Glomerular endothelial cell (primary cell): Measurements from ENCODE around the gene ABCA8. TPM values are rescaled to one million over a fixed set of nuclear protein-coding genes. Genes with fewer than 3 reads are reported as not detected.
A peak's percentile ranks its signal among the peaks of the same experiment; 100 is the strongest.
"Not testable (repeated sequence)": the region's sequence is repeated elsewhere in the genome, so short reads cannot be mapped to it uniquely, and the experiment has no call there.

Experiments used
- DNase-seq: peaks from one replicate; pipeline ENCODE4 v3.0.0-alpha.2; 2011; ENCODE audit warnings: low read depth, low spot score; ENCODE audit errors: extremely low read depth
- total RNA-seq: library from RNA; depleted of rRNA; stranded (reverse); fragments of >200 nt; gene quantifications from 2 replicates; pipeline ENCODE4 v1.2.3, GENCODE V29; 2015

The ABCA8 gene, protein sequence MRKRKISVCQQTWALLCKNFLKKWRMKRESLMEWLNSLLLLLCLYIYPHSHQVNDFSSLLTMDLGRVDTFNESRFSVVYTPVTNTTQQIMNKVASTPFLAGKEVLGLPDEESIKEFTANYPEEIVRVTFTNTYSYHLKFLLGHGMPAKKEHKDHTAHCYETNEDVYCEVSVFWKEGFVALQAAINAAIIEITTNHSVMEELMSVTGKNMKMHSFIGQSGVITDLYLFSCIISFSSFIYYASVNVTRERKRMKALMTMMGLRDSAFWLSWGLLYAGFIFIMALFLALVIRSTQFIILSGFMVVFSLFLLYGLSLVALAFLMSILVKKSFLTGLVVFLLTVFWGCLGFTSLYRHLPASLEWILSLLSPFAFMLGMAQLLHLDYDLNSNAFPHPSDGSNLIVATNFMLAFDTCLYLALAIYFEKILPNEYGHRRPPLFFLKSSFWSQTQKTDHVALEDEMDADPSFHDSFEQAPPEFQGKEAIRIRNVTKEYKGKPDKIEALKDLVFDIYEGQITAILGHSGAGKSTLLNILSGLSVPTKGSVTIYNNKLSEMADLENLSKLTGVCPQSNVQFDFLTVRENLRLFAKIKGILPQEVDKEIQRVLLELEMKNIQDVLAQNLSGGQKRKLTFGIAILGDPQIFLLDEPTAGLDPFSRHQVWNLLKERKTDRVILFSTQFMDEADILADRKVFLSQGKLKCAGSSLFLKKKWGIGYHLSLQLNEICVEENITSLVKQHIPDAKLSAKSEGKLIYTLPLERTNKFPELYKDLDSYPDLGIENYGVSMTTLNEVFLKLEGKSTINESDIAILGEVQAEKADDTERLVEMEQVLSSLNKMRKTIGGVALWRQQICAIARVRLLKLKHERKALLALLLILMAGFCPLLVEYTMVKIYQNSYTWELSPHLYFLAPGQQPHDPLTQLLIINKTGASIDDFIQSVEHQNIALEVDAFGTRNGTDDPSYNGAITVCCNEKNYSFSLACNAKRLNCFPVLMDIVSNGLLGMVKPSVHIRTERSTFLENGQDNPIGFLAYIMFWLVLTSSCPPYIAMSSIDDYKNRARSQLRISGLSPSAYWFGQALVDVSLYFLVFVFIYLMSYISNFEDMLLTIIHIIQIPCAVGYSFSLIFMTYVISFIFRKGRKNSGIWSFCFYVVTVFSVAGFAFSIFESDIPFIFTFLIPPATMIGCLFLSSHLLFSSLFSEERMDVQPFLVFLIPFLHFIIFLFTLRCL (N-terminal part only)
- total RNA-seq = 0.12 TPM in 1 of 2 replicates, not detected in the other

- DNase-seq = no peak
These were observed at the start of gene ABCA8 for GRCh38 chr17:68955181-68955841. TSS of gene ABCA8 (minus strand) at chr17:68955392. CDS start at chr17:68942034, 13,358 bp downstream.

DNA sequence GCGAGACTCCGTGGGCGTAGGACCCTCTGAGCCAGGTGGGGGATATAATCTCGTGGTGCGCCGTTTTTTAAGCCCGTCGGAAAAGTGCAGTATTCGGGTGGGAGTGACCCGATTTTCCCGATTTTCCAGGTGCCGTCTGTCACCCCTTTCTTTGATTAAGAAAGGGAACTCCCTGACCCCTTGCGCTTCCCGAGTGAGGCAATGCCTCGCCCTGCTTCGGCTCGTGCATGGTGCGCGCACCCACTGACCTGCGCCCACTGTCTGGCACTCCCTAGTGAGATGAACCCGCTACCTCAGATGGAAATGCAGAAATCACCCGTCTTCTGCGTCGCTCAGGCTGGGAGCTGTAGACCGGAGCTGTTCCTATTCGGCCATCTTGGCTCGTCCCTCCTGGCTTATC, 49.6 kb upstream of the ABCA8 start:
- not testable (repeated sequence) for DNase-seq

DNA sequence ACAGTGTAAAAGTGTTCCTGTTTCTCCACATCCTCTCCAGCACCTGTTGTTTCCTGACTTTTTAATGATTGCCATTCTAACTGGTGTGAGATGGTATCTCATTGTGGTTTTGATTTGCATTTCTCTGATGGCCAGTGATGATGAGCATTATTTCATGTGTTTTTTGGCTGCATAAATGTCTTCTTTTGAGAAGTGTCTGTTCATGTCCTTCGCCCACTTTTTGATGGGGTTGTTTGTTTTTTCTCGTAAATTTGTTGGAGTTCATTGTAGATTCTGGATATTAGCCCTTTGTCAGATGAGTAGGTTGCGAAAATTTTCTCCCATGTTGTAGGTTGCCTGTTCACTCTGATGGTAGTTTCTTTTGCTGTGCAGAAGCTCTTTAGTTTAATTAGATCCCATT, 44.6 kb upstream of the ABCA8 start:
- DNase-seq = not testable (repeated sequence)

DNA sequence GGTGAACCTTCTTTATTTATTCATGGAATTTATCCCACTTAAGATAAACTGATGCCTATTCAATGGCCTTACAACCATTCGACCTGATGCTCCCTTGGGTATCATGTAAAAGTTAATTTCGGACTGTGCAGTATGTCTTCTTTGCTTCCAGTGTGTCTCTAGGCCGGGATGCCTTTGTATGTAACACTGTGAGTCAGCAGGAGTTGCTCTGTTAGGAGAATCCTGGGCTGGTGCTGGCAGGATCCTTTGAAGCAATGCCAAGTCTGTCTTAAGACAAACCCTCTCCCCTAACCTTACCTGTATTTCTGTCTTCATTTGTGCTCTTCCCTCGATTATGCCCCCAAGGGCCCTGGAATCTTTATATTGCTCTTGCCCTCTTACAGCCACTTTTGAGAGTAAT, 37.9 kb upstream of the ABCA8 start:
- no peak for DNase-seq

- no peak for DNase-seq
These were observed 32.8 kb upstream of the ABCA8 start for GRCh38 chr17:68987966-68988365.

GRCh38 chr17:68981288-68981687, 26.1 kb upstream of the ABCA8 start:
- DNase-seq = peak; percentile 82

DNA sequence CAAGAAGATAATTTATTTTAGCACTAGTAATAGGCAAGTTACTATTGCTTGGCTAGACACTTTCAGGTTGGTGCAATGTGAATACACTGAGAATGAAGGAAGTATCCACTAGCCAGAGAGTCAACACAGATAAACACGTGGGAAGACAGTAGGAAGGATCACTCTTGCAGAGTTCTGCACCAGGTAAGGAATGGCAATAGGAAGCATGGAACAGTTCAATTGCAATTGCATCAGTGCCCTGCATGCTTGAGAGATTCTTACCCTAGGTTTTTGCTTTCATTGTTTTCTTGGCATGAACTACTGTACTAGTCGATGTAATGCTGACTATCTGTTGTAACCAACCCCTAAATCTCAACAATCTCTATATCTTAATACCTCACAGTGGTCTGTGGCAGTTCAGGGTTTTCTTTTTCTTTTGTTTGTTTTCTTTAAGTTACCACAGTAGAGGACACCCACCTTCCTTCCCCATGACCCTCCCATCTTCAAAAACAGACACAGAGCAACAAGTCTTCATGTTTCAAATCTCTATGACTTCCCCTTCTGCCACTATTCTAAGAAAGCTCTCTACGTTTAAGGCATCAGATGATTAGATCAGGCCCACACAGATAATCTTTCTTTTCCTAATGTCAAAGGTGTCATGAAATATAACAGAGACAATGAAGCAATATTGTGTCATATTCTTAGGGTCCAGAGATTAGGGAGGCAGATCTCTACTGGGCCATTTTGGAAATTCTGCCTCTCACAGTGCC, 18.1 kb upstream of the ABCA8 start:
- no peak for DNase-seq

GRCh38 chr17:68972119-68972704, 17.0 kb upstream of the ABCA8 start:
- peak; percentile 23 for DNase-seq

DNA sequence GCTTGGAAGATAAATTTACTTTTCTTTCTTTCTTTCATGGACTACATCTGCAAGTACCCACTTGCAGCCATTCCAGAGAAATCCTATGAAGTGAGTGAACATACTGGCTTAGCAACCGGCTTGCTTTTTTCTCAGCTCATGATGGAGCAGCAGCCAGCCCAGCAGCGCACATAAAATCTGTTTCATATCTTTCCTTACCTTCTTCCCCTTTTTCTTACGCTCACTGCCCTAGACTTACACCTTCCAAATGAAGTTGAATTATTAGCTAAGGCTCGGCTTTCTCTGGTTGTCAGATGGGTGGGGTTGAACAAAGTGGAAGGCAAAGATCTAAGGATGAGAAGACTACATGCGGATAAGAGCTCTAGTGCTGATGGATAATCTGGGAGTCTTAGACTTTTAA, 13.9 kb upstream of the ABCA8 start:
- DNase-seq = no peak

DNA sequence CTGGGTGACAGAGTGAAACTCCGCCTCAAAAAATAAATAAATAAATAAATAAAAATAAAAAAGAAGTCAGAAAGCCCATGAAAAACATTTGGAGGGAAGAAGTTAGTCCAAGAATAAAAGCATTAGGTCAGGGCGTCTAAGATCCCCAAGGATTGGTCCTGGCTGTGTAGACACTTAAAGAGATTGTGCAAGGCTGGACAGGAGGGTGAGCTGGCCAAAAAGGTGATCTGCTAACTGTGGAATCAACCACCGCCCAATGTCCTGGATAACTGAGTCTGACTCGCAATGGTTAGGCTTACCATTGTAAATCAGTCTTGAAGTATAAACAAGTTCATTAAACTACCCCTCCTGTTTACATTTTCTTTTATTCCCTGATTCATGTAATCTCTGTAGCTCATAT, 8.8 kb upstream of the ABCA8 start:
- no peak for DNase-seq

GRCh38 chr17:68961214-68961882, 6.2 kb upstream of the ABCA8 start:
- DNase-seq = no peak

DNA sequence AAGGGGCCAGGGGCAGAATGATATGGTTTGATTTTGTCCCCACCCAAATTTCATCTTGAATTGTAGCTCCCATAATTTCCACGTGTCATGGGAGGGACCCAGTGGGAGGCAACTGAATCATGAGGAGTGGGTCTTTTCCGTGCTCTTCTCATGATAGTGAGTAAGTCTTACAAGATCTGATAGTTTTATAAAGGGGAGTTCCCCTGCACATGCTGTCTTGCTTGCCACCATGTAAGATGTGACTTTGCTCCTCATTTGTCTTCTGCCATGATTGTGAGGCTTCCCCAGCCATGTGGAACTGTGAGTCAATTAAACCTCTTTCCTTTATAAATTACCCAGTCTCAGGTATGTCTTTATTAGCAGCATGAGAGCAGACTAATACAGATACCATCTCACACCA, 3.9 kb upstream of the ABCA8 start:
- not testable (repeated sequence) for DNase-seq

GRCh38 chr17:68957944-68958343, 2.8 kb upstream of the ABCA8 start:
- DNase-seq = no peak

DNA sequence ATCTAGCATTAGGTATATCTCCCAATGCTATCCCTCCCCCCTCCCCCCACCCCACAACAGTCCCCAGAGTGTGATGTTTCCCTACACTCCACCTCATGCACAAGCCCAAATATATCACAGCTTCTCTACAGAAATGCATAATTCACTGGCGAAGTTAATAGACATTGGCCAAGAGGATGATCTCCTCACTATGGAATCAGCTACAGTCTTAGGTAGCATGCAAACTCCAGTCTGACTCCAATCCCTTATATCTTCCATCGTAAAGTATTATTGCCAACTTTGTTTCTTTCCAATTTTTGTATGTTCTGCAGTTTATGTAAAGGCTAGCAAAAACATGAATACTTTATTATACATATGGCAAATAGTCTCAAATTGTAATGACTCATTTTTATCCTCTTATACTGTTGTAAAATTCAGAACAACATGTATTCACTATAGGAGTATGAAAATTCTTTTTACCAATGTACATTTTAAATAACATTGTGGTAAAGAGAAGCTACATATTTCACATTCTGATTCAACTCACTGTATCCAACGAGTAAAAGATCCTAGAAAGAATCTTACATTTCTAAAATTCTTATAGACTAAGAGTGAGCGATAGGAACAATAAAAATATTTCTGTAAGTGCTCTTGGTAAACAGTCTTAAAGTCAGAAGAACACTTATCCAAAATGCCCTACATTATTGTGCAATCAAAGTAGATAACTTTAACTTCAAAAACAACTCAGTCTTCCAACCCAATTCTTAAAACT, 871 bp downstream of the ABCA8 start:
- DNase-seq = no peak

DNA sequence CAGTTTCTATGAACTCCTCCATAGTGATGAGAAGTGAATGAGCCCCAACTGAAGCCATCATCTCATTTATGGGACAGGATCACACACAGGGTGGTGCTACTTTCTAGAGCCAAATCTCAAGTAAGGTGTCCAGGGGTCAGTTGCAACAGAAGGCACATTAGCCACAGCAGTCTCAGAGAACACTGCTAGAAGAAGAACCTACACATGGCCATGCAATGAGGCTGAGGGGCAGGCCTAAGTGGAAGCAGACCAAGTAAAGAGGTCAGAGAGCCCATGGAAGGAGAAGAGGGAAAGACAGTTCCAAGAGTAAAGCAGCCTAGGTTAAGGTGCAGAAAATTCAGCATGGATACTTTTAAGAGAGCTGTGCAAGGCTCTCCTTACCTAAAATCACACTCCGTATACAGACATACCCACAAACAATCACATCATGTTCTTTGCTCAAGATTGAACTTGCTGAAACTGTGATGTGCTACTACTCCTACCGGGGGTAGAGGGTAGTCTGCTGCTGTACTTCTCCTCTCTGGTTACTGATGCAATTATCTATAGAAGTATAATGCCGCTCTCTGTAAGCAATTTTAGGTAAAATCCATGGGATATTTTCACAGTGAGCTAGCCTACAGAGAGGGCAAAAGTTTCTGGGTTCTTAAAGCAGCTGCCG, 1.7 kb downstream of the ABCA8 start:
- DNase-seq = no peak

DNA sequence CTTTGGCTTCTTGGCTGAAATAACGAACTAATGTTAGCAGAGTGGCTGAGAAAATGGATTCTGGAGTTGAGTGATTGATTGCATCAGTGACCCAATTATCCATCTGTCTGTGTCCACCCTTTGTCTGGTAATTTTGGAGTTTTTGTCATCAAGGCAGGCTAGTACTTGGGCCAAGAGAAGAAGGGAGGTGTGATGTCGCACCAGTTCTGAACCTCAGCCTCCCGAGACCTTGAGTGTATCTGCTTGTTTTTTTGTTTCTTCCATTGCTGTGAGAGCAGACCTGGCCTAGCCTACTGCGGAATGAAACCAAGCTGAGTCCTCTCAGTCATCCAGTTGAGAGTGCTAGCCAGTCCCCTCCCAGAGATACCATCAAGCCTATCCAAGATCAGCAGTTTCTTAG, 4.5 kb downstream of the ABCA8 start:
- DNase-seq = no peak

DNA sequence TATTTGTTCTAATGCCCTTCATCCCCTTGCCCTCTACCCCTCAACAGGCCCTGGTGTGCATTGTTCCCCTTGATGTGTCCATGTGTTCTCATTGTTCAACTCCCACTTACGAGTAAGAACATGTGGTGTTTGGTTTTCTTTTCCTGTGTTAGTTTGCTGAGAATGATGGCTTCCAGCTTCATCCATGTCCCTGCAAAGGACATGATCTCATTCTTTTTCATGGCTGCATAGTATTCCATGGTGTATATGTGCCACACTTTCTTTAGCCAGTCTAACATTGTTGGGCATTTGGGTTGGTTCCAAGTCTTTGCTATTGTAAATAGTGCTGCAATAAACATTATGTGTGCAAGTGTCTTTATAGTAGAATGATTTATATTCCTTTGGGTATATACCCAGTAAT, 7.3 kb downstream of the ABCA8 start:
- DNase-seq = not testable (repeated sequence)
